ENCODE data around the gene SH2D2A. TPM values are rescaled to one million over a fixed set of nuclear protein-coding genes. Genes with fewer than 3 reads are reported as not detected.

Gene SH2D2A
- polyA plus RNA-seq, 1 experiment, result 0.09 TPM

DNA sequence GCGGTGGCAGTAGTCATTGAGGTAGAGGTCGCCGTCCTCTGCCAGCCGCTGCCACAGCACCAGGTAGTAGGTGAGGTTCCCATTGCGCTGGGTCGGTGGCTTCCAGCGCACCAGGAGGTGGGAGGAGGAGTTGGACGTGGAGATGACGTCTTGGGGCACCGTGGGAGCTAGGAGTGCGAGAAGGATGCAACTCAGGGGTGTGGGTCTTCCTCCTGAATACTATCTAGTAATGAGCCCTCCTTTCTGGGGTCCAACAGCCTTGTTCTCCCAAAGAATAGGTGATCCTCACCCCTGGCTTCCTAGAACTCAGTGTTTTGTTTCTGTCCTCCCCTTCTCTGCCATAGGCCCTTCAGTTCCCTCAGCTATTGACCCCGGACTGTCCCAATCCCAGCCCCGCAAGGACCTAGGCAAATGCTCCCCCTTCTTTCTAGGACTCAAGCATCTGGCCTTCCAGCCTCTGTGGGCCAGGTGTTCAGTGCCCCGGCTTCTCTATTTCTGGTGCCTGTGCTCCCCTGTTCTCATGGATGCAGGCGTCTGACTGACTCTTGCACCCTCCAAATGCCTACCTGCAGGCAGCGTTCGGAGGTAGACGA lies 29.4 kb upstream of the SH2D2A start:
- POLR2A ChIA-PET, result no interaction called here
- CTCF ChIA-PET, result no interaction called here
- H3K27me3 ChIP-seq (ENCODE audit: control insufficient read depth, insufficient read depth, low read length), result peaks cover 87% of the 10 kb centered on the region

GRCh38 chr1:156845055-156845952 lies 28.7 kb upstream of the SH2D2A start:
- no peak for DNase-seq (ENCODE audit: low read depth, low spot score)
- ChIA-PET POLR2A (no interaction called here), CTCF (no interaction called here)
- no peak overlapping the region for H3K27ac ChIP-seq (ENCODE audit: low read depth, low read length)
- peaks cover 93% of the 10 kb centered on the region for H3K27me3 ChIP-seq (ENCODE audit: control insufficient read depth, insufficient read depth, low read length)
- TF ChIP-seq CTCF (IDR thresholded peaks at IDR 0.05; ENCODE audit: low read depth, low read length), result no peak
- no peak overlapping the region for H3K4me3 ChIP-seq (ENCODE audit: low read depth, low read length)
- H3K9me3 ChIP-seq (ENCODE audit: control insufficient read depth, insufficient read depth, low read length), result peaks cover 3% of the 10 kb centered on the region; the same call in 1 of the 2 replicates

More for the DNA sequence above, 29.4 kb upstream of the SH2D2A start:
- Histone ChIP-seq H3K4me3 (ENCODE audit: low read depth, low read length) (no peak overlapping the region), H3K27ac (ENCODE audit: low read depth, low read length) (no peak overlapping the region), H3K9me3 (ENCODE audit: control insufficient read depth, insufficient read depth, low read length) (peaks cover 3% of the 10 kb centered on the region; the same call in 1 of the 2 replicates)
- DNase-seq (ENCODE audit: low read depth, low spot score), result no peak
- TF ChIP-seq CTCF (IDR thresholded peaks at IDR 0.05; ENCODE audit: low read depth, low read length), result no peak

- Histone ChIP-seq H3K27me3 (ENCODE audit: control insufficient read depth, insufficient read depth, low read length) (peaks cover 91% of the 10 kb centered on the region), H3K9me3 (ENCODE audit: control insufficient read depth, insufficient read depth, low read length) (peaks cover 3% of the 10 kb centered on the region; the same call in 1 of the 2 replicates), H3K27ac (ENCODE audit: low read depth, low read length) (no peak overlapping the region), H3K4me3 (ENCODE audit: low read depth, low read length) (no peak overlapping the region)
- ChIA-PET CTCF (no interaction called here), POLR2A (no interaction called here)
- no peak for TF ChIP-seq CTCF (IDR thresholded peaks at IDR 0.05; ENCODE audit: low read depth, low read length)
- DNase-seq (ENCODE audit: low read depth, low spot score), result no peak
Measured at GRCh38 chr1:156844638-156845037, 28.0 kb upstream of the SH2D2A start.

GRCh38 chr1:156844102-156844501 lies 27.5 kb upstream of the SH2D2A start:
- no peak overlapping the region for H3K27ac ChIP-seq (ENCODE audit: low read depth, low read length)
- TF ChIP-seq CTCF (IDR thresholded peaks at IDR 0.05; ENCODE audit: low read depth, low read length), result no peak
- H3K27me3 ChIP-seq (ENCODE audit: control insufficient read depth, insufficient read depth, low read length), result peaks cover 88% of the 10 kb centered on the region
- DNase-seq (ENCODE audit: low read depth, low spot score), result no peak
- ChIA-PET CTCF (interaction anchor here (1.6 kb wide), 1 partner anchor 16 kb away, joined by 5 read pairs; no protein-coding TSS in a partner anchor), POLR2A (no interaction called here)
- peaks cover 3% of the 10 kb centered on the region; the same call in 1 of the 2 replicates for H3K9me3 ChIP-seq (ENCODE audit: control insufficient read depth, insufficient read depth, low read length)
- H3K4me3 ChIP-seq (ENCODE audit: low read depth, low read length), result no peak overlapping the region

Data from AG04450 (cell line).